ENCODE data around the gene ITGA1.

The ITGA1 gene

GRCh38 chr5:52779213-52779612, 8.5 kb upstream of the ITGA1 start:
- no peak overlapping the region for H3K4me3 ChIP-seq (ENCODE audit: low read depth, low read length)
- no peak for TF ChIP-seq CTCF (IDR thresholded peaks at IDR 0.05; ENCODE audit: insufficient read depth, low read depth, low read length, missing control alignments)
- DNase-seq (ENCODE audit: low read depth): no peak

GRCh38 chr5:52783226-52783959, 4.3 kb upstream of the ITGA1 start:
- DNase-seq (ENCODE audit: low read depth): no peak
- no peak overlapping the region for H3K4me3 ChIP-seq (ENCODE audit: low read depth, low read length)
- TF ChIP-seq CTCF (IDR thresholded peaks at IDR 0.05; ENCODE audit: insufficient read depth, low read depth, low read length, missing control alignments): no peak

GRCh38 chr5:52784737-52785136, 3.0 kb upstream of the ITGA1 start:
- no peak for TF ChIP-seq CTCF (IDR thresholded peaks at IDR 0.05; ENCODE audit: insufficient read depth, low read depth, low read length, missing control alignments)
- H3K4me3 ChIP-seq (ENCODE audit: low read depth, low read length): no peak overlapping the region
- no peak for DNase-seq (ENCODE audit: low read depth)

- H3K4me3 ChIP-seq (ENCODE audit: low read depth, low read length): no peak overlapping the region
- no peak for TF ChIP-seq CTCF (IDR thresholded peaks at IDR 0.05; ENCODE audit: insufficient read depth, low read depth, low read length, missing control alignments)
- no peak for DNase-seq (ENCODE audit: low read depth)
These were observed 1.3 kb upstream of the ITGA1 start for GRCh38 chr5:52786391-52786790.

- peak; percentile 38 for DNase-seq (ENCODE audit: low read depth)
- TF ChIP-seq CTCF (IDR thresholded peaks at IDR 0.05; ENCODE audit: insufficient read depth, low read depth, low read length, missing control alignments): peak; percentile 35
- peak overlapping the region; percentile 68 for H3K4me3 ChIP-seq (ENCODE audit: low read depth, low read length)
These were observed 642 bp upstream of the ITGA1 start for GRCh38 chr5:52786949-52787599.

GRCh38 chr5:52788505-52788821, 747 bp downstream of the ITGA1 start:
- TF ChIP-seq CTCF (IDR thresholded peaks at IDR 0.05; ENCODE audit: insufficient read depth, low read depth, low read length, missing control alignments): no peak
- DNase-seq (ENCODE audit: low read depth): no peak
- peak overlapping the region; percentile 68 for H3K4me3 ChIP-seq (ENCODE audit: low read depth, low read length)

GRCh38 chr5:52789378-52789777, 1.7 kb downstream of the ITGA1 start:
- DNase-seq (ENCODE audit: low read depth): no peak
- no peak for TF ChIP-seq CTCF (IDR thresholded peaks at IDR 0.05; ENCODE audit: insufficient read depth, low read depth, low read length, missing control alignments)
- no peak overlapping the region for H3K4me3 ChIP-seq (ENCODE audit: low read depth, low read length)
